ENCODE results near the gene SCNN1G. TPM values are rescaled to one million over a fixed set of nuclear protein-coding genes. Genes with fewer than 3 reads are reported as not detected.
"Not testable (repeated sequence)": the region's sequence is repeated elsewhere in the genome, so short reads cannot be mapped to it uniquely, and the experiment has no call there.

SCNN1G gene
- total RNA-seq, 1 donor from 2014 or later: 0.12 TPM

DNA sequence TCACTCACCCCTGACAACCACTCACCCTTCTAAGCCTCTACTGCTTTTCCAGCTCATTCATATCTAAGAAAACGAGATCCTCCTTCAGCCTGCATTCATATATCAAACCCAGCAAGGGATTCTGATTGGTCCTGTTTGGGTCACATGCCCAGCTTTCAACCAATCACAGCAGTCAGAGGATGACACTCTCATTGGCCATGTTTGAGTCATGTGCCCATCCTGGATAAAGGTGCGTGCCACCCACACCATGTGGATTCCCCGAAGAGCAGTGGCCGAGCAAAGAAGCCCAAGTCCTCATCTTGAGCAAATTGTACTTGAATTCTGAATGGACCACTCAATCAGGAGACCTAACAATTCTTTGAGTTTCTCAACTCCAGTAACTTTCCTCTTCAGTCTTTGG lies 45.0 kb downstream of the SCNN1G start:
- ATAC-seq (no peak), DNase-seq (no peak)
- intact Hi-C loops (cut with micrococcal nuclease): no loop called here

DNA sequence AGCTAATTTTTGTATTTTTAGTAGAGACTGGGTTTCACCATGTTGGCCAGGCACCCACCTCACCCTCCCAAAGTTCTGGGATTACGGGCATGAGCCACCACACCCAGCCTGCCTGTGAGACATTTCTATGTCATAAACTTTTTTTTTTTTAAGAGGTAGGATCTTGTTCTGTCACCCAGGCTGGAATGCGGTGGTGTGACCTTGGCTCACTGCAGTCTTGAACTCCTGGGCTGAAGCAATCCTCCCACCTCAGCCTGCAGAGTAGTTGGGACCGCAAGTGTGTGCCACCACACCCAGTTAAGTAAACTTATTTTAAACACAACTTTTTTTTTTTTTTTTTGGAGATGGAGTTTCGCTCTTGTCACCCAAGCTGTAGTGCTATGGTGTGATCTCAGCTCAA lies 47.2 kb downstream of the SCNN1G start:
- no peak for DNase-seq
- ATAC-seq: no peak
- intact Hi-C loops (cut with micrococcal nuclease): no loop called here

DNA sequence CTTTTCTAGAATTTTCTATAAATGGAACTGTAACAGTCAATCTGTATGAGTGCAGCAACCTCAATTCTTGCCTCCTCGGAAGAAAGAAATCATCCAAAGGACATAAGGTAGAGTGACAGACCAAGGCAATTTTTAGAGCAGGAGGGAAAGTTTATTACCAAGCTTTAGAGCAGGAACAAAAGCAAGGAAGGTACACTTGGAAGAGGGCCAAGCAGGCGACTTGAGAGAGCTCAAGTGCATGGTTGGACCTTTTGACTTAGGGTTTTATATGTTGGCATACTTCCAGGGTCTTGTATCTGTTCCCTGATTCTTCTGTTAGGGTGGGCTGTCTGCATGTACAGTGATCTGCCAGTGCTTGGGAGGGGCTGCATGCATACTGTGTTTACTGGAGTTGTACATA lies 50.3 kb downstream of the SCNN1G start:
- ATAC-seq (no peak), DNase-seq (no peak)
- intact Hi-C loops (cut with micrococcal nuclease): no loop called here

DNA sequence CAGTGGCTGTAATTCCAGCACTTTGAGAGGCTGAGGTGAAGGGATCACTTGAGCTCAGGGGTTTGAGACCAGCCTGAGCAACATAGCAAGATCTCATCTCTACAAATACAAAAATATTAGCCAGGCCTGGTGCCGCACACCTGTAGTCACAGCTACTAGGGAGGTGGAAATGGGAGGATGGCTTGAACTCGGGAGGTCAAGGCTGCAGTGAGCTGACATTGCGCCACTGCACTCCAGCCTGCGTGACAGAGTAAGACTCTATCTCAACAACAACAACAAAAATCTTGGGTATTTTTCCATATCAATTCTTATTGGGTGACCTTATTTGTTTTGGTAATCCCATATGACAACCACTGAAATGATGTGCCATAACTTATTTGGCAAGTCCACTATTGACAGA lies 52.6 kb downstream of the SCNN1G start:
- DNase-seq: no peak
- no peak for ATAC-seq
- intact Hi-C loops (cut with micrococcal nuclease): no loop called here

DNA sequence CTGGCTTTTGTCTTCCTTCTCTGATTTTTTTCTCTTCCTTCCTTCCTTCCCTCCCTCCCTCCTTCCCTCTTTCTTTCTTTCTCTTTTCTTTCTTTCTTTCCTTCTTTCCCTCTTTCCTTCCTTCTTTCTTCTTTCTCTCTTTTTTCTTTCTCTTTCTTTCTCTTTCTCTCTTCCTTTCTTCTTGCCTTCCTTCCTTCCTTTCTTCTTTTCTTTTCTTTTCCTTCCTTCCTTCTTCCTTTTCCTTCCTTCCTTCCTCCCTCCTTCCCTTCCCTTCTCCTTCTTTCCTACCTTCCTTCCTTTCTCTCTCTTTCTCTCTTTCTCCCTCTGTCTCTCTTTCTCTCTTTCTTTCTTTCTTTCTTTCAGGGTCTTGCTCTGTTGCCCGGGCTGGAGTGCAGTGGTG lies 54.4 kb downstream of the SCNN1G start:
- intact Hi-C loops (cut with micrococcal nuclease): no loop called here
- ATAC-seq (no peak), DNase-seq (no peak)

DNA sequence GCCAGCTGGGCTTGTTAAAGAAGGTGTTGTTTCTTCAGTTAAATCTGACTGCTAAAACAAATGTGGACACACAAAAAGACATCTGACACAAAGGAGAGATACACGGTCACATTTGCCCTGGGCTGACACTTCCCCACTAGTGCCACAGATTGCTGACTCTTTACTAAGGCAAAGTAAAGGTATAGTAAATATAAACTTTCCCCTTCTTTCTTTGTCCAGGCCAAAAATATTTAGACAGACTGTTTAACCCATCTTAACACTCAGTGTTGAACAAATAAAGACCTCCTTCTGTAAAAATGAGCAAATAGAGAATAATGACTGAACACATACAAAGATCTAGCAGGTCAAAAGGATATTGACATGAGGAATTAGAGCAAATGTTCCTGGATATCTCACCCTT lies 58.4 kb downstream of the SCNN1G start:
- no peak for DNase-seq
- intact Hi-C loops (cut with micrococcal nuclease): loop anchor here (10.0 kb wide), 1 partner anchor 56 kb away; the partner anchor contains the start of gene SCNN1G
- ATAC-seq: no peak

DNA sequence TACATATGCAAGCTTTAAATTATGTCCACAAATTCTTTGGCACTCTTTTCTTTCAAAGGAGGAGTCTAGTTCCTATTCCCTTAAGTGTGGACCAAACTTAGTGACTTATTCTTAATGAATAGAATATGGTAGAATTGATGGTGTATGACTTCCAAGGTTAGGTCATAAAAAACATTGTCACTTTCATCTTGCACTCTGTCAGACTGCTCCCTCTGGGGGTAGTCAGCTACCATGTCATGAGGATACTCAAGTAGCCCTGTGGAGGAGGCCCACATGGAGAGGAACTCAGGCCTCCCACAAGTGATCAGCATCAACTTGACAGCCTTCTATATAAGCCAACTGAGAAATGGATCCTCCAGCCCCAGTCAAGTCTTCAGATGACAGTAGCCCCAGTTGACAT lies 61.6 kb downstream of the SCNN1G start:
- intact Hi-C loops (cut with micrococcal nuclease): loop anchor here (10.0 kb wide), 1 partner anchor 59 kb away; the partner anchor contains the start of gene SCNN1G
- DNase-seq (no peak), ATAC-seq (no peak)

DNA sequence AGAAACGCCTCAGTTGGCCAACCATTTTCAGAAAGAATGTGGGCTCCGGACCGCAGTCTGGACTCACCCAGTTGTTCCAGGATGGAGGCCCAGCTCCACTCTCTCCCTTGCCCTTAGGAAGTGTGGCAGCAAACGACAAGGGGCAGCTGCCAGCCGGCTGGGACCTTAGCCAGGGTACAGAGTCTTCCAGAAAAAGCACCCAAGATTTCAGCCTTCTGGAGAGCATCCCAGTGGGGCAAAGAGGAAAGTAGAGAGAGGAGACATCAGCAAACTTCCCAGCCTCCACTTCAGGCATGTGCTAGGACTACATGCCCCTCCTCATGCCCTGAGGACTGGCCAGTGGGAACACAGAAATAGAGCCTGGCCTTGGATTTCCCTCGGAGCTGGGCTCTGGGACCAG lies 62.7 kb downstream of the SCNN1G start:
- intact Hi-C loops (cut with micrococcal nuclease): loop anchor here (10.0 kb wide), 1 partner anchor 60 kb away; the partner anchor contains the start of gene SCNN1G
- peak; percentile 95 for ATAC-seq
- DNase-seq: peak; percentile 77

DNA sequence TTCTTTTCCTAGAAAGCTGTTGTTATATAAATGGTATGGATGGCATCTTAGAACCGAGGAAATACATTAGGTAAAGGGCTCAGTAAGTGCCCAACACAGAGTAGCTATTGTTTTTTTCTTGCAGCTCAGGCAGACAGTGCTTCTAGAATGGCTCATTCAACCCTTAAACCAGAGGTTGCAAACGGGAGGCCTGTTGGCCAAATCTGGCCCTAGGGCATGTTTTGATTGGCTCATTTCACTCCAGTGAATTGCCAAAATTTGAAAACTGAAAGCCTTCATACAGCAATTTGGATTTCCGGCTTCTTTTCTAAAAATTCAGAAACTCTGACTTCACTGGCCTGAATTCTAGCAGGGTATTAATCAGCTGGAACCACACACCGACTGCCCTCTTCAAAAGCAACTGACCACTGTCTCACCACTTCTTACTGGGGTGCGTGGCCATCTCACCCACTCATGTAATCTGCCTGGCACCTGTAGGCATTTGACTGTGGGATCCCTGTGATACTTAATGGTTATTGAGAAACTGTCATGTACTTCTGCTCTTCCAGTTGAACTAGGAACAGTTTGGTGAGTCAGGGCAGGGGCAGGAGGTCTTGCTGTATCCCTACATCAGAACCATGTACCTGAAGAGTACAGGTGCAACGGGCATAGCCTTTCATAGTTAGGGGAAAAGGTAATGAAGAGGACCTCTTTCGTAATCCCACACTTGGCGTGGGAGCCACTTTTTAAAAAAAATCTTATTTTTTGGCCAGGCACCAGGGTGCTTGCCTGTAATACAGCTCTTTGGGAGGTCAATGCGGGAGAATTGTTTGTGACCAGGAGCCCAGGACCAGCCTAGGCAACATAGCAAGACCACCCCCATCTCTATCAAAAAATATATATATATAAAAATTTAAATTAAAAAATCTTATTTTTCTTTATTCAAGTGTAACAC lies 66.0 kb downstream of the SCNN1G start:
- peak; percentile 31 for ATAC-seq
- DNase-seq: no peak
- intact Hi-C loops (cut with micrococcal nuclease): loop anchor here (10.0 kb wide), 1 partner anchor 64 kb away; the partner anchor contains the start of gene SCNN1G

DNA sequence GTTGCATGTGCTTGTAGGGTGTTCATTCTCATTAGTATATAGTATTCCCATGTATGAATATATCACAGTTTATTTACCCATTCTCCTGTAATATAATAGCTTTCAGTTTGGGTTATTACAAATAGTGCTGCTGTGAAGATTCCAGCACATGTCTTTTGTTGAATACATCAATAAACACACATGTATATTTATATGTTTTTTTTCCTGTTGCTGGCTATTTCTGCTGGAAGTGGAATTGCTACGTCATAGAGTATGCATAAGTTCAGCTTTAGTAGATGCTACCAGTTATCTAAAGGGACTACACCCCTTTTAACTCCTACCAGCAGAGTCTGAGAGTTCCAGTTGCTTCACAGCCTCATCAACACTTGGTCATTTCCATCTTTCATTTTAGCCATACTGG lies 67.3 kb downstream of the SCNN1G start:
- no peak for DNase-seq
- intact Hi-C loops (cut with micrococcal nuclease): loop anchor here (10.0 kb wide), 1 partner anchor 65 kb away; the partner anchor contains the start of gene SCNN1G
- ATAC-seq: no peak

DNA sequence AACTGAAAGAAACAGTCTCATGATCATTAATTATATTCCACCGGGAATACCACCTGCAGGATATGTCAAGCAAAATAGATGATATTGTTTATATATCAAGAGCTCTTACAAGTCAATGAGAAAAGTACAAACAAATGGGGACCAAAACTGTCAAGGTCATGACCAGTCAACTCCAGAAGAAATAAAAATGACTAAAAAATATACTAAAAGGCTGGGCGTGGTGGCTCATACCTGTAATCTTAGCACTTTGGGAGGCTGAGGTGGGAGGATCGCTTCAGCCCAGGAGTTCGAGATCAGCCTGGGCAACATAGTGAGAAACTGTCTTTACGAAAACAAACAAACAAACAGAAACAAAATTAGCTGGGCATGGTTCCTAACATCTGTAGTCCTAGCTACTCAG lies 69.8 kb downstream of the SCNN1G start:
- ATAC-seq: no peak
- intact Hi-C loops (cut with micrococcal nuclease): no loop called here

DNA sequence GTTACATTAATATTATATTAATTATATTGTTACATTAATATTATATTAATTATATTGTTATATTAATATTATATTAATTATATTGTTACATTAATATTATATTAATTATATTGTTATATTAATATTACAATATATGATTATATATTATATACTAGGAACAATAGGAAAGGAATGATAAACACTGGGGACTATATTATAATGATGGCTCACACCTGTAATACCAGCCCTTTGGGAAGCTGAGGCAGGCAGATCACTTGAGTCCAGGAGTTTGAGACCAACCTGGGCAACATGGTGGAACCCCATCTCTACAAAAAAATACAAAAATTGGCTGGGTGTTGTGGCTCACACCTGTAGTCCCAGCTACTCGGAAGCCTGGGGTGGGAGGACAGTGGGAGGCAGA lies 71.1 kb downstream of the SCNN1G start:
- intact Hi-C loops (cut with micrococcal nuclease); DNase-seq; ATAC-seq: not testable (repeated sequence)

More for the DNA sequence above, 69.8 kb downstream of the SCNN1G start:
- no peak for DNase-seq

DNA sequence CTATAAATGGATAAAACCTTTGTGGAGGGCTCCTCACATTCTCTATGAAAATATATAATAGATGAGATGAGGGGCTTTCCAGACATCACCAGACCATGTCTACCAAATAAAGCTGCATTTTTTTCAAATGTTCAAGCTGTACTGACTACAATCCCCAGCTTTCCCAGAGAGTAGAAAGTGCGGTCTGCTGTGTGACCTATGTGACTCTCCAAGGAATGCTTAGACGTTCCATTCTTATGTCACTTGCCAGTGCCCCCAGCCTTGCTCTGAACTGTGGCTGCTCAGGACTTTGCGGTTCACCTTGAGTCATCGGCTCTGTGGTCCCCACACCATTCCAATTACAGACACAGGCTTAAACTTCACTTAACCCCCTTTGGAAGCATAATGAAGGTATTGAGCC lies 71.8 kb downstream of the SCNN1G start:
- no peak for DNase-seq
- ATAC-seq: no peak
- intact Hi-C loops (cut with micrococcal nuclease): no loop called here

DNA sequence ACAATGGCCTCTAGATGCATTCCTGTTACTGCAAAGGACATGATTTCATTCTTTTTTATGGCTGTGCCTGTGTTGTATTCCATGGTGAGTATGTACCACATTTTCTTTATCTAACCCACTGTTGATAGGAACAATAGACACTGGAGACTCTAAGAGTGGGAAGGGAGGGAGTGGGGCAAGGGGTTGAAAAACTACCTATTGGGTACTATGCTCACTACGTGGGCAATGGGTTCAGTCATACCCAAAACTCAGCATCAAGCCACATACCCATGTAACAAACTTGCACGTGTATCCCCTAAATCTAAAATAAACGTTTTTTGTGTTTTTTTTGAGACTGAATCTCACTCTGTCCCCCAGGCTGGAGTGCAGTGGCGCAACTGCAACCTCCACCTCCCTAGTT lies 72.5 kb downstream of the SCNN1G start:
- intact Hi-C loops (cut with micrococcal nuclease): no loop called here
- no peak for ATAC-seq
- DNase-seq: no peak

DNA sequence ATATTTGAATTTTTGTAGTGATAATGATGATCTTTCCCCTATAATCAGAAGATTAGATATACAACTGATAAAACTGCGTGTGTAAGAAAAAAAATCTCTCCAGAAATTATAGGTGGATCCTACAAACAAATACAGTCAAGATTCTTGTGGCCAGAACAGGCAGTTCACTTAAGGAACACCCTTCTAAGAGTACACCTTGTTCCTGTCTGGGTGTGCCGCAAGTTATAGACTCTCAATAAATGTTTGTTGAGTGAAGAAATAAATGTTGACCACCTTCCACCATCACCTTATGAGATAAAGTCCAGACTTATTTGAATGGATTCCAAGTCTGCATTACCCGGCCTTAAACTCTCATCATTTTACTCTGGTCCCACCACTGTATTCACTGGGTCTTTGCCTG lies 73.9 kb downstream of the SCNN1G start:
- ATAC-seq (no peak), DNase-seq (no peak)
- intact Hi-C loops (cut with micrococcal nuclease): no loop called here

DNA sequence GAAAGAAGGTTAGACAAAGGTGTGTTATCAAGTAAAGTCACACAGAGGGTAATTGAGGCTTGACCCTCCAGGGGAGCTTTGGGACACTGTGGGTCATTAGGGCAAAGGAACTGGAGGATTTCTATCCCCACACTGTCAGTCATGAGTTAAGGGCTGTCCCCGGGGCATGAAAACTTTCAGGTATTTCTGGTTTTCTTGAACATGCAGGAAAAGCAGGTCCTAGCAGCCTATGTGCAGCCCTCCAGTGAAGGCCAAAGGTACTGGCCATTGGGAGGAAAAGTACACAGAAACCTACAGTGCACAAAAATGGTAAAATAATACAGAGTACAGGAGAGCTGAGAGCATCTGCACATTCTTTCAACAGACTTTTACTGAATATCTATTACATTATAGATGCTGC lies 75.1 kb downstream of the SCNN1G start:
- intact Hi-C loops (cut with micrococcal nuclease): no loop called here
- ATAC-seq (no peak), DNase-seq (no peak)

DNA sequence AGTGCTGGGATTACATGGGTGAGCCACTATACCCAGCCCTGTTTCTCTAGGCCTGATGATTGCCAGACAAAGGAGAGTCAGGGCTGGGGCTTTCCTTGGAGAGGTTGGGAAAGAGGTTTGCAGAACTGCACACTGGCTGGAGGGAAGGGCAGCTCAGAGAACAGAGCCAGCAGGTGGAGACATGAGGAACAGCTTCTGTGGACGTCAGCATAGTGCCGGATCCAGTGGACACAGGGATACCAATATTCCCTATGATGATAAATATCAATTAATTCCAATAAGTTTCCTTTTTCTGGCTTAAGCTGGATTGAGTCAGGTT lies 76.3 kb downstream of the SCNN1G start:
- ATAC-seq: no peak
- intact Hi-C loops (cut with micrococcal nuclease): no loop called here
- no peak for DNase-seq
